OCI-LY3 (cell line): ENCODE measurements around the gene CYP46A1.

ENCODE experiments used
- CTCF ChIP-seq: fragments of 200-600, 300-600 bp; sonication (generic); IDR thresholded peaks from 2 replicates; pipeline ENCODE4 v1.5.1; 2014; ENCODE audit warnings: antibody characterized with exemption, low read length, low read depth
- EZH2phosphoT487 ChIP-seq: fragments of 200-600 bp; shearing (Covaris generic); IDR thresholded peaks from 2 replicates; pipeline ENCODE4 v1.6.1; 2018; ENCODE audit warnings: antibody characterized with exemption, mixed run types, low read depth

- TF ChIP-seq CTCF = no peak
- TF ChIP-seq EZH2phosphoT487 = no peak
Measured at GRCh38 chr14:99747582-99748330, 63.7 kb downstream of the CYP46A1 start.
